22Rv1 (cell line): Measurements from ENCODE around the gene RPTOR.

Experiments
- H3K27ac ChIP-seq: fragments of 450-650 bp; 2 replicates; pipeline ENCODE4 v1.5.1; 2017
- ZFX ChIP-seq: fragments of 450-650 bp; IDR thresholded peaks from 2 replicates; pipeline ENCODE4 v1.6.1; 2017; ENCODE audit warnings: antibody characterized with exemption, borderline replicate concordance
- TF ChIP-seq, protein P1 (sequence below): fragments of 450-650 bp; IDR thresholded peaks from 2 replicates; pipeline ENCODE4 v1.5.1; 2017; ENCODE audit warnings: mild to moderate bottlenecking

RPTOR gene

DNA sequence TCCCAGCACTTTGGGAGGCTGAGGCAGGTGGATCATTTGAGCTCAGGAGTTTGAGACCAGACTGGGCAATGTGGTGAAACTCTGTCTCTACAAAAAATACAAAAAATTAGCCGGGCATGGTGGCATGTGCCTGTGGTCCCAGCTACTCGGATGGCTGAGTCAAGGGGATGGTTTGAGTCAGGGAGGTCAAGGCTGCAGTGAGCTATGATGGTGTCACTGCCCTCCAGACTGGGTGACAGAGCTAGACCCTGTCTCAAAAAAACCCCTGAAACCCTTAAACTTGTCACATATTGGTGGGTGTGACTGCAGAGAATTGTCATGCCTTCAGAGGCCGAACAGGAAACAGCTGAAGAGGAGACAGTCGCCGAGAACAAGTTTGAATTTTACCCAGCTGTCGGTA, 13.4 kb downstream of the RPTOR start:
- TF ChIP-seq, protein P1, sequence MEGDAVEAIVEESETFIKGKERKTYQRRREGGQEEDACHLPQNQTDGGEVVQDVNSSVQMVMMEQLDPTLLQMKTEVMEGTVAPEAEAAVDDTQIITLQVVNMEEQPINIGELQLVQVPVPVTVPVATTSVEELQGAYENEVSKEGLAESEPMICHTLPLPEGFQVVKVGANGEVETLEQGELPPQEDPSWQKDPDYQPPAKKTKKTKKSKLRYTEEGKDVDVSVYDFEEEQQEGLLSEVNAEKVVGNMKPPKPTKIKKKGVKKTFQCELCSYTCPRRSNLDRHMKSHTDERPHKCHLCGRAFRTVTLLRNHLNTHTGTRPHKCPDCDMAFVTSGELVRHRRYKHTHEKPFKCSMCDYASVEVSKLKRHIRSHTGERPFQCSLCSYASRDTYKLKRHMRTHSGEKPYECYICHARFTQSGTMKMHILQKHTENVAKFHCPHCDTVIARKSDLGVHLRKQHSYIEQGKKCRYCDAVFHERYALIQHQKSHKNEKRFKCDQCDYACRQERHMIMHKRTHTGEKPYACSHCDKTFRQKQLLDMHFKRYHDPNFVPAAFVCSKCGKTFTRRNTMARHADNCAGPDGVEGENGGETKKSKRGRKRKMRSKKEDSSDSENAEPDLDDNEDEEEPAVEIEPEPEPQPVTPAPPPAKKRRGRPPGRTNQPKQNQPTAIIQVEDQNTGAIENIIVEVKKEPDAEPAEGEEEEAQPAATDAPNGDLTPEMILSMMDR: no peak
- no peak for TF ChIP-seq ZFX
- no peak overlapping the region for H3K27ac ChIP-seq

DNA sequence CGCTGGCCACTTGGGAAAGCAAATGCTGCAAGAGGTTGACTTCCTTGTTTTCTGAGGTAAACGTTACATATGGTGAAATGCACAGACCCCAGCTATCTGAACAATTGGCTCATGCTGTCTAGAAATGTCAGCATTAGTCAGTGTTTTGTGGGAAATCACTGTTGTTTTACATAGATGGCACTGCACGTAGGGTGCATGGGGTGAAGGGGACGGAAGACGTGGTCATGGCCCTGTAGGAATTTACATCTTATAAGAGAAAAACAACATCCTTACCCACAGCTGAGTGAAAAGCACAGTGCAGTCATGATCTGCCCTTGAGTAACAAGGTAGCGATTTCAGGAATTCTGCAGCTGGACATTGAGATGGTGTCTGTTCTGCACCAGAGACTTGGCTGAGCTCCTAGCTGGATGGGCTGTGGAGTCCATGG, 15.2 kb downstream of the RPTOR start:
- H3K27ac ChIP-seq: no peak overlapping the region
- TF ChIP-seq ZFX: no peak
- TF ChIP-seq, protein P1: no peak

DNA sequence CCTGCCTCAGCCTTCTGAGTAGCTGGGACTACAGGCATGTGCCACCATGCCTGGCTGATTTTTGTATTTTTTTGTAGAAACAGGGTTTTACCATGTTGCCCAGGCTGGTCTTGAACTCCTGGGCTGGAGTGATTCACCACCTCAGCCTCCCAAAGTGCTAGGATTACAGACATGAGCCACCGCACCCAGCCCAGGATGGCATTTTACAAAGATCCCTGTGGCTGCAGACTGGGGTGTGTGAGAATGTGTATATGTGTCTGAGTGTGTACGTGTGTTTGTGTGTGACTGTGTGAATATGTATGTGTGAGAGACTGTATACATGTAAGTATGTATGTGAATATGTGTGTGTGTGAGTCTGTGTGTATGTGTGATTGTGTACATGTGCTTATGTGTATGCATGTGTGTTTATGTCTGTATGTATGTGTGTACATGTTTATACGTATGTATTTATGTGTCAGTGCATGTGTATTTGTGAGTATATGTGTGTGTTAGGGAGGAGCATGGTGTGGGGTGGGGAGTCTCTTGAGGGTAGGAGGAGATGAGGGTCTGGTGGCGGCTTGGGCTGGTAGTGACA, 17.0 kb downstream of the RPTOR start:
- no peak for TF ChIP-seq ZFX
- TF ChIP-seq, protein P1: no peak
- H3K27ac ChIP-seq: no peak overlapping the region

DNA sequence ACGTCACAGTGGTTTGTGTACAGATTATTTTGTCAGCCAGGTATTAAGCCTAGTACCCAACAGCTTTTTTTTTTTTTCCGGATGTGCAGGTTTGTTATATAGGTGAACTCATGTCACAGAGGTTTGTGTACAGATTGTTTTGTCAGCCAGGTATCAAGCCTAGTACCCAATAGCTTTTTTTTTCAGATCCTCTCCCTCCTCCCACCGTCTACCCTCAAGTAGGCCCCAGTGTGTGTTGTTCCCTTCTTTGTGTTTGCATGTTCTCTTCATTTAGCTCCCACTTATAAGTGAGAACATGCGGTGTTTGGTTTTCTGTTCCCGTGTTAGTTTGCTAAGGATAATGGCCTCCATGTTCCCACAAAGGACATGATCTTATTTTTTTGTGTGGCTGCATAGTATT, 19.9 kb downstream of the RPTOR start:
- no peak overlapping the region for H3K27ac ChIP-seq
- TF ChIP-seq, protein P1: no peak
- no peak for TF ChIP-seq ZFX

- H3K27ac ChIP-seq: no peak overlapping the region
Measured at GRCh38 chr17:80565343-80566053, 20.9 kb downstream of the RPTOR start.

GRCh38 chr17:80566054-80566400, 21.4 kb downstream of the RPTOR start:
- TF ChIP-seq, protein P1: no peak
- no peak for TF ChIP-seq ZFX
- no peak overlapping the region for H3K27ac ChIP-seq

More at GRCh38 chr17:80565343-80566053, 20.9 kb downstream of the RPTOR start:
- TF ChIP-seq, protein P1: no peak
- TF ChIP-seq ZFX: no peak

- no peak overlapping the region for H3K27ac ChIP-seq
- TF ChIP-seq, protein P1: no peak
- no peak for TF ChIP-seq ZFX
Measured at GRCh38 chr17:80568246-80568645, 23.6 kb downstream of the RPTOR start.
